GM10248 (cell line): ENCODE results near the gene OXCT2.
A peak's percentile ranks its signal among the peaks of the same experiment; 100 is the strongest.

Experiments used
- CTCF ChIA-PET: fragments of 300-600 bp; sonication (Branson Sonifier 250); formaldehyde crosslinking; extraction: SDS; loops from one replicate; lab custom pipeline; 2021; ENCODE audit warnings: antibody characterized with exemption; lab: Yijun Ruan, JAX
- POLR2A ChIA-PET: fragments of 350-650 bp; sonication (Branson Sonifier 250); formaldehyde crosslinking; extraction: SDS; loops from one replicate; lab custom pipeline; 2020; ENCODE audit warnings: antibody characterized with exemption; lab: Yijun Ruan, JAX
- DNase-seq: peaks from one replicate; pipeline ENCODE4 v3.0.0; 2012; ENCODE audit errors: extremely low spot score
- CTCF ChIP-seq: IDR thresholded peaks from 2 replicates; pipeline ENCODE4 v1.5.1; 2012; ENCODE audit warnings: mild to moderate bottlenecking, low read depth; ENCODE audit errors: extremely low read depth, missing control alignments, control extremely low read depth

OXCT2 gene

GRCh38 chr1:39745016-39745670, 26.0 kb downstream of the OXCT2 start:
- POLR2A ChIA-PET = no interaction called here
- no peak for TF ChIP-seq CTCF
- CTCF ChIA-PET = interaction anchor here (1.0 kb wide), 1 partner anchor 10 kb away, joined by 4 read pairs; no protein-coding TSS in a partner anchor

GRCh38 chr1:39738622-39739366, 32.4 kb downstream of the OXCT2 start, which contains the start of gene PPIE:
Gene PPIE, plus strand, starts transcription at chr1:39738882. Its CDS starts 19 bp downstream, at chr1:39738901.
- peak; percentile 95 for DNase-seq
- ChIA-PET CTCF (interaction anchor here (0.9 to 1.8 kb wide), 11 partner anchors 10 to 180 kb away, joined by 3 to 12 read pairs (median 4); no protein-coding TSS in a partner anchor), POLR2A (interaction anchor here (0.6 to 1.1 kb wide), 3 partner anchors 13 to 1912 kb away, joined by 3 to 4 read pairs (median 3); no protein-coding TSS in a partner anchor)
- TF ChIP-seq CTCF = no peak

More at GRCh38 chr1:39745016-39745670, 26.0 kb downstream of the OXCT2 start:
- no peak for DNase-seq

GRCh38 chr1:39737546-39738169, 33.5 kb downstream of the OXCT2 start:
- DNase-seq = no peak
- ChIA-PET POLR2A (no interaction called here), CTCF (interaction anchor here (0.9 to 1.7 kb wide), 3 partner anchors 68 to 181 kb away, joined by 3 to 4 read pairs (median 3); no protein-coding TSS in a partner anchor)
- no peak for TF ChIP-seq CTCF

GRCh38 chr1:39735731-39736130, 35.4 kb downstream of the OXCT2 start:
- no peak for DNase-seq
- POLR2A ChIA-PET = no interaction called here
- CTCF ChIA-PET = interaction anchor here (1.0 to 1.2 kb wide), 3 partner anchors 10 to 63 kb away, joined by 3 to 4 read pairs (median 4); no protein-coding TSS in a partner anchor
- no peak for TF ChIP-seq CTCF

- no peak for DNase-seq
- TF ChIP-seq CTCF = no peak
- POLR2A ChIA-PET = no interaction called here
- CTCF ChIA-PET = interaction anchor here (1.0 to 1.8 kb wide), 2 partner anchors 9 to 21 kb away, joined by 3 to 5 read pairs; no protein-coding TSS in a partner anchor
Measured at GRCh38 chr1:39733161-39733560, 38.0 kb downstream of the OXCT2 start.

GRCh38 chr1:39732730-39733129, 38.4 kb downstream of the OXCT2 start:
- no peak for TF ChIP-seq CTCF
- POLR2A ChIA-PET = no interaction called here
- no peak for DNase-seq

More at GRCh38 chr1:39732730-39733129, 38.4 kb downstream of the OXCT2 start:
- CTCF ChIA-PET = no interaction called here
